Mesenchymal stem cell (in vitro differentiated cells and primary cell): Measurements from ENCODE around the gene TRAIP. TPM values are rescaled to one million over a fixed set of nuclear protein-coding genes. Genes with fewer than 3 reads are reported as not detected.

ENCODE experiments used
- DNase-seq: peaks from one replicate; pipeline ENCODE4 v3.0.0-alpha.2; 2013
- H2AFZ ChIP-seq: one replicate; pipeline ENCODE4 v1.6.1; 2013; ENCODE audit warnings: low read depth, mild to moderate bottlenecking, control low read depth, inconsistent platforms, low read length, moderate library complexity
- H2AK5ac ChIP-seq: 2 replicates; pipeline ENCODE4 v1.6.1; 2013; ENCODE audit warnings: low read length, moderate library complexity, mild to moderate bottlenecking, inconsistent platforms; ENCODE audit not compliant: severe bottlenecking
- H2BK120ac ChIP-seq: one replicate; pipeline ENCODE4 v1.6.1; 2013; ENCODE audit warnings: low read depth, mild to moderate bottlenecking, inconsistent platforms, low read length, moderate library complexity
- H2BK12ac ChIP-seq, 2 experiments: one replicate each; pipeline ENCODE4 v1.6.1; 2013; ENCODE audit warnings: inconsistent platforms in 2 of 2, low read length in 2 of 2, mild to moderate bottlenecking in 2 of 2, moderate library complexity in 2 of 2, control low read depth in 1 of 2
- H2BK15ac ChIP-seq: one replicate; pipeline ENCODE4 v1.6.1; 2013; ENCODE audit warnings: mild to moderate bottlenecking, low read depth, inconsistent platforms; ENCODE audit not compliant: poor library complexity, severe bottlenecking
- H2BK5ac ChIP-seq: 2 replicates; pipeline ENCODE4 v1.6.1; 2013; ENCODE audit warnings: low read depth, mild to moderate bottlenecking, low read length, control low read depth, inconsistent platforms; ENCODE audit not compliant: poor library complexity, severe bottlenecking
- H3K14ac ChIP-seq, 2 experiments: one replicate each; pipeline ENCODE4 v1.6.1; 2013; ENCODE audit warnings: inconsistent platforms in 2 of 2, low read length in 2 of 2, control low read depth in 1 of 2, mild to moderate bottlenecking in 1 of 2, moderate library complexity in 1 of 2
- H3K18ac ChIP-seq, 2 experiments: one replicate each; pipeline ENCODE4 v1.6.1; 2013; ENCODE audit warnings: inconsistent platforms in 2 of 2, low read length in 2 of 2, control low read depth in 1 of 2, low read depth in 1 of 2, mild to moderate bottlenecking in 1 of 2
- H3K23ac ChIP-seq, 2 experiments: one replicate each; pipeline ENCODE4 v1.6.1; 2013; ENCODE audit warnings: inconsistent platforms in 2 of 2, low read length in 2 of 2, mild to moderate bottlenecking in 2 of 2, moderate library complexity in 2 of 2, control low read depth in 1 of 2
- H3K27ac ChIP-seq: 2 replicates; pipeline ENCODE4 v1.5.1; 2013; ENCODE audit warnings: mild to moderate bottlenecking, moderate library complexity, low read length, control low read depth, inconsistent platforms; ENCODE audit not compliant: poor library complexity, severe bottlenecking
- H3K27me3 ChIP-seq, 2 experiments: 2 replicates each; pipeline versions ENCODE4 v1.6.1 to v1.7.0; 2013; ENCODE audit warnings: low read length in 2 of 2, mild to moderate bottlenecking in 2 of 2, moderate library complexity in 2 of 2, control low read depth in 1 of 2, inconsistent platforms in 1 of 2; ENCODE audit not compliant: control insufficient read depth in 1 of 2, insufficient read depth in 1 of 2
- H3K36me3 ChIP-seq, 2 experiments: 2 replicates each; pipeline versions ENCODE4 v1.6.1 to v1.7.0; 2013; ENCODE audit warnings: low read length in 2 of 2, control low read depth in 1 of 2, inconsistent platforms in 1 of 2, low read depth in 1 of 2, mild to moderate bottlenecking in 1 of 2; ENCODE audit not compliant: insufficient read depth in 2 of 2, control insufficient read depth in 1 of 2
- H3K4ac ChIP-seq, 2 experiments: one replicate each; pipeline ENCODE4 v1.6.1; 2013; ENCODE audit warnings: inconsistent platforms in 2 of 2, low read length in 2 of 2, mild to moderate bottlenecking in 2 of 2, moderate library complexity in 2 of 2, control low read depth in 1 of 2, low read depth in 1 of 2
- H3K4me1 ChIP-seq: 2 replicates; pipeline ENCODE4 v1.6.1; 2013; ENCODE audit warnings: low read depth, low read length, control low read depth; ENCODE audit not compliant: control insufficient read depth, insufficient read depth
- H3K4me2 ChIP-seq: 2 replicates; pipeline ENCODE4 v1.6.1; 2013; ENCODE audit warnings: low read length, mild to moderate bottlenecking, inconsistent platforms; ENCODE audit not compliant: poor library complexity, severe bottlenecking
- H3K4me3 ChIP-seq, 2 experiments: 2 replicates each; pipeline versions ENCODE4 v1.5.1 to v1.7.0; 2013; ENCODE audit warnings: low read length in 2 of 2, mild to moderate bottlenecking in 2 of 2, control low read depth in 1 of 2, low read depth in 1 of 2; ENCODE audit not compliant: insufficient read depth in 1 of 2
- H3K79me1 ChIP-seq: replicated peaks from 2 replicates; pipeline ENCODE4 v1.6.1; 2013; ENCODE audit warnings: mild to moderate bottlenecking, control low read depth, low read length, inconsistent platforms; ENCODE audit not compliant: poor library complexity, severe bottlenecking
- H3K9ac ChIP-seq: 2 replicates; pipeline ENCODE4 v1.7.0; 2013; ENCODE audit warnings: mild to moderate bottlenecking, low read length, moderate library complexity
- H3K9me3 ChIP-seq: 2 replicates; pipeline ENCODE4 v1.7.0; 2013; ENCODE audit warnings: mild to moderate bottlenecking, low read length; ENCODE audit not compliant: control insufficient read depth
- H4K8ac ChIP-seq: one replicate; pipeline ENCODE4 v1.6.1; 2013; ENCODE audit warnings: inconsistent platforms, mild to moderate bottlenecking, low read length, moderate library complexity
- H4K91ac ChIP-seq: one replicate; pipeline ENCODE4 v1.6.1; 2013; ENCODE audit warnings: mild to moderate bottlenecking, low read length, inconsistent platforms
- WGBS: methylation state at CpG from one replicate; pipeline ENCODE4 v1.1.7; 2013; ENCODE audit warnings: mixed read lengths; 5-methylcytosine and 5-hydroxymethylcytosine counted together
- small RNA-seq: library from polyadenylated mRNA; stranded (forward); fragments of <200 nt; extraction: miRNeasy Mini kit (QIAGEN cat#:217004); gene quantifications from one replicate; pipeline ENCODE3, GENCODE V24; 2013; ENCODE audit warnings: low read depth

Gene TRAIP

GRCh38 chr3:49779358-49780079 lies 76.8 kb downstream of the TRAIP start:
- Histone ChIP-seq H4K8ac (no peak overlapping the region), H3K23ac (no peak overlapping the region), H3K9me3 (no peaks in the 10 kb centered on the region), H3K14ac (no peak overlapping the region), H3K36me3 (peaks cover 43 to 47% of the 10 kb centered on the region in 2 experiments), H2BK120ac (no peak overlapping the region), H2BK12ac (no peak overlapping the region), H3K4me2 (no peak overlapping the region), H2AFZ (no peak overlapping the region), H2BK15ac (no peak overlapping the region), H3K4me3 (no peak overlapping the region), H4K91ac (no peak overlapping the region), H3K18ac (no peak overlapping the region), H3K79me1 (peaks cover 4% of the 10 kb centered on the region), H3K4me1 (peaks cover 16% of the 10 kb centered on the region), H2BK5ac (no peak overlapping the region), H2AK5ac (no peak overlapping the region), H3K4ac (no peak overlapping the region), H3K27ac (no peak overlapping the region), H3K27me3 (no peaks in the 10 kb centered on the region), H3K9ac (no peak overlapping the region)
- WGBS: 90% methylated on average over 3 of the region's 5 CpGs
- peak; percentile 20 for DNase-seq

Small RNA genes lying within 50 kb of the gene (small RNA-seq; reads per million reads assigned to genes)
- not detected for gene RN7SL217P
